COLO668 (cell line): ENCODE data around the gene ING5.

Experiments
- DNase-seq: peaks from one replicate; lab custom pipeline; 2025; ENCODE audit not compliant: unreplicated experiment; lab: John Stamatoyannopoulos, UW

Gene ING5

DNA sequence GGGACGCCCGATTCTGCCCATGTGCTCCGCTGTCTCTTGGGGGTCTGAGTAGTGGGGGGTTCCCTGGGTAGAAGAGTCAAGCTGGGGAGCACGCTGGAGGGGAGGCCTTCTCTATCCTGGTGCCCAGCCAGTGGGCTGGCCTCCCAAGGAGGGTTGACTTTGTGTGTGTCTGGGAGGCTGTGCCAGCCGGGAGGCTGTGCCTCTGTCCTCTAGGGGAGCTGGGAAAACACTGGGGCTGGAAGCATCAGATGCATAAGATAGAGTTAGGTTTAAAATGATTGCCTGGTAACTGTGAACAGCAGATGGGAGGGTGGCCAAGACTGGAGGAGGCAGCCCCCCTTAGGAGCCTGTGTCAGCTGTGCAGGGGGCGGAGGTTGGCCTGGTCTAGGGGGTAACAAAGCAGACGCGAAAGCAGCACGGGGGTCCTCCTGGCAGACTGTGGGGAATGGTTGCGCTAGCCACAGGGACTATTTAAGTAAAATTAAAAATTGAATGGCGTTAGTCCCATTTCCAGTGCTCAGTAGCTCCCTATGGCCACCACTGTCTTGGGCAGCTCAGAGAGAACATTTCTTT lies 1.3 kb downstream of the ING5 start:
- DNase-seq = peak; percentile 31

DNA sequence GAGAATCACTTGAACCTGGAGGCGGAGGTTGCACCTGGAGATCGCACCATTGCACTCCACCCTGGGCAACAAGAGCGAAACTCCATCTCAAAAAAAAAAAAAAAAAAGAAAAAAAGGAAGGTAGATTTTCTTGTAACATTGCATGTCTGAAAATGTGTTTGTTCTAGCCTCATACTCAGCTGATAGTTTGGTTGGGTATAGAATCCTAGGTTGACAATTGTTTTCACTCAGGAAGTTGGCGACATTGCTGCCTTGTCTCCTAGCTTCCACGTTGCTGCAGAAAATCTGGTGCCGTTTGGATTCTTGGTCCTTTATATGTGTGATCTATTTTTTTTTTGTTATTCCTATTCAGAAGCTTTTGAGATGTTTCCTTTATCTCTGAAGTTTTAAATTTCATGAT lies 4.7 kb downstream of the ING5 start:
- DNase-seq = no peak

DNA sequence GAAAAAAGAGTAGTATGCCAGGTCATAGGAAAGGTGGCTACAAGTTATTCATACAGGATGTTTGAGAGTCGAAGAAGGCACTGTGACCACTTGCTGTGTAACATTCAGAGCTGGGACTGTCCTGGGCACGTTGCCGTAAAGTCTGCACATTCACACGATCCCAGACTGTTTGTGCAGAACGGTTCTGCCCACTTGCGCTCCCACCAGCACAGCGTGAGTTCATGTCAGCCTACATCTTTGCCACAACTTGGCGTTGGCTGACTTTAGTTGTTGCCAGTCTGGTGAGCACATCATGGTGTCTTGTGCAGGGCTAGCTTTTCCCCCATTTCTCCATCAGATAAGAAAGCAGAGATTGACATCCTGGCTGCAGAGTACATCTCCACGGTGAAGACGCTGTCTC lies 7.0 kb downstream of the ING5 start:
- DNase-seq = no peak

DNA sequence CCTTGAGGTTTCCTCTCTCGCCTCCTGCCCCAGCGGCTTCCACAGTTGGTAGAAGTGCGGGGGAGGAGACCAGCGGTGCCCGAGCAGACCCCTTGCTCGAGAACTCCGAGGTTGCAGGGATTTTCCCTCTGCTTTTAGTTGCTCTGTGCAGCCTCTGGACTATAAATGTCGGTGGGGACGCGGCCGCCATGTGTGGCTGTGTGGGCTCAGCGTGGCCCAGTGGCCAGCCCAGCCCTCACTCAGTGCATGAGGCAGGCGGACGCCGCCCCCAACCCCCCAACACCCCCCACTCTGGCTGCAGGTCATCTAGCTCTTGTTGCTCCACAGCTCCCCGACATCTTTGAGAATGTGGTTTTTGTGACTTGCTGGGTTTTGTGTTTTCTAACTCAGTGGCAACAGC lies 17.3 kb downstream of the ING5 start:
- DNase-seq = no peak

DNA sequence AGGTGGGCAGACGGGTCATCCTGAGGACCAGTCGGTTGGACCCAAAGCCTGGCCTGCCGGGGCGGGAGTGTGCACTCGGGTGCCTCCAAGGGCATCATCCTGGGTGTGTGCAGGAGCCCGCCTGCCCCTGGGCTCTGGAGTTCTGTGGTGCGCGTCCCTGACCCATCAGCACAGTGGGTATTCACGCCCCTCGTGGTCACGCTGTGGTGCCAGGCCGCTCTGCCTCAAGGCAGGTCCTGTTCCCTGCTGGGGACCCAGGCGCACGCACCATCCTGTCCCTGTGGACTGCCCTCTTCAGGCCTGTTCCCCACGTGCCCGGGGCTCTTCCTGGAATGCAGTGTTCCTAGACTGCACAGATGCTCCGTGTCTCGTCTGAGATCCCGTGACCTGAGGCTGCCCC lies 18.3 kb downstream of the ING5 start:
- no peak for DNase-seq

DNA sequence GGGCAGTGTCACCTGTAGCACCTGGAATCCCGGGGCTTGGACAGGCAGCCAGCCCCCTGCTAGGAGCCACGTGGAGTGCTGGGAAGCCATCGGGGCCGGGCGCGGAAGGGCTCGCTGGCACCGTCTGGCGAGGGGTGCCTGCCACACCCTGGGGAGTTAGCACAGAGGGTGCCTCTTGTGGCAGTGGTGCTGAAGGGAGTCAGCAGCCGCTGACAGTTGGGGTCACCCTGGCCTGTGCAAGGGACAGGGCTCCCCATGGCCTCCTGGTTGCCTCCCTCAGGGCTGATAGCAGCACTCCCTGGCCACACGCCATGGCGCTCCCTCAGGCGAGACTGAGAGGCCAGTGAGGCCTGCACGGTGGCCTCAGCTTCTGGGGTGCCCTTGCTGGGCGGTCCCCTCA lies 18.7 kb downstream of the ING5 start:
- DNase-seq = no peak

DNA sequence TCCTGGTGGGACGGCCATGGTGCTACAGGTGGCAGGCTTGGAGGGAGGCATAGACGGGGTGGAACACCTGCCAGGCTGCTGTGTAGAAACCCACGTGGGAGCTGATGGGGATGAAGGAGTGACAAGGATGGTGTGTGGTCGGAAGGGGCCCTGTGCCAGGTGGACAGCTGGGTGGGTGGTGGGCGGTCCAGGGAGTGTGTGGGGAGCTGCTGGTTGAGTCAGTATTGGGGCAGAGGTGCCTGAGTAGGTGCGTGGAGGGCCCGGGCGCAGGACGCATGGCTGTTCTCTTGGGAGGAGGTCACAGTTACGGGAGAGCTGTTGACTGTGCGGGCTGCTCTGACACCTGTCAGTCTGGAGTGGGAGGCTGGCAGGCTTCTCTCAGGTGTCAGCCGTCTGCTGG lies 20.0 kb downstream of the ING5 start:
- DNase-seq = no peak

DNA sequence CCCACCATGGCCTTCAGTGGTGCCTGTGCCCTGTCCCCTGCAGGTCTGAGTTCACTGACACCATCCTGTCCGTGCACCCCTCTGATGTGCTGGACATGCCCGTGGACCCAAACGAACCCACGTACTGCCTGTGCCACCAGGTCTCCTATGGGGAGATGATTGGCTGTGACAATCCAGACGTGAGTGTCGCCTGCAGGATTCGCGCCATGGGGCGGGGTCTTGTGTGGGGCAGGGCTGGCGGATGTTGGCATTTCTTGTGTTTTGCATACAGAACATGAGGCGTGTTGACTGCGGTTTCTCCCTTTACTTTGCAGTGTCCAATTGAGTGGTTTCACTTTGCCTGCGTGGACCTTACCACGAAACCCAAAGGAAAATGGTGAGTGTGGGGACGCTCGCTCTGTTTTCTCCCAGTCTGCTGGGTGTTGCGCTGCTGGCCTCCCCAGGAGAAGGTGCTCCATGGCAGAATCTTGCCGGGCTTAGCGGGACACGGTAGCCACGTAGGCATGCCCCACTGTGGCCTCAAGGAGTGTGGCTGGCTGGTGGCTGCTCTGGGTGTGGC lies 21.1 kb downstream of the ING5 start:
- DNase-seq = no peak

DNA sequence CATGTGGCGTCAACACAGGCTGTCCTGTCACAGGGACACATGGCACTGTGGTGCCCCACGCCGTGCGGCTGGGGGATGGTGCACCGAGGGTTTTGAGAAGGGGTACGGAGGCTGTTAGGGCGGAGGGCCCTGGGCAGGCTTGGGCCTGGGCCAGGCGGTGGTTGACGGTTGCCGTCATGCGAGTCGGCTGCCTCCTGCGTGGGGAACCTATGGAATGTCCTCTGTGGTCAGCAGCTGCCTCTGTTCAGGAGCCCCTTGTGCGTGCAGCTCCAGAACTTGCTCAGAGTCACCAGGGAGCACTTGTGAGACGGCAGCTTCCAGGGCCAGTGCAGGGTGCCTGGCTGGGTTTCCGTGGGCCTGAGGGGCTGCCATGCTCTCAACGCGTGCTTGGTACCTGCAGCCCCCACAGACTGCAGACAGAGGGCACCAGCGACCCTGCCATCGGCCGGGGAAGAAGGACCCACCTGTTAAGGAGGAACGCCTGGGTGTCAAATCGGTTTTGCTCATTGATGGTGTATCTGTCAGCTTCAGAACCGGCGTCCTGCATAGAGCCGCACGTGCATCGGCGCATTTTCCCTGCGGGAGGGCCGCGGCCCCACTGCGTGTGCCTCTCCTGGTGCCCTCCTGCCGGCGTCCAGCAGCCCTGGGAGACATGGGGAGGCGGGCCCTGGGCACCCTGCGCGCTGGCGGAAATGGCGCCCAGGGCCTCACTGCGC lies 22.6 kb downstream of the ING5 start:
- no peak for DNase-seq

DNA sequence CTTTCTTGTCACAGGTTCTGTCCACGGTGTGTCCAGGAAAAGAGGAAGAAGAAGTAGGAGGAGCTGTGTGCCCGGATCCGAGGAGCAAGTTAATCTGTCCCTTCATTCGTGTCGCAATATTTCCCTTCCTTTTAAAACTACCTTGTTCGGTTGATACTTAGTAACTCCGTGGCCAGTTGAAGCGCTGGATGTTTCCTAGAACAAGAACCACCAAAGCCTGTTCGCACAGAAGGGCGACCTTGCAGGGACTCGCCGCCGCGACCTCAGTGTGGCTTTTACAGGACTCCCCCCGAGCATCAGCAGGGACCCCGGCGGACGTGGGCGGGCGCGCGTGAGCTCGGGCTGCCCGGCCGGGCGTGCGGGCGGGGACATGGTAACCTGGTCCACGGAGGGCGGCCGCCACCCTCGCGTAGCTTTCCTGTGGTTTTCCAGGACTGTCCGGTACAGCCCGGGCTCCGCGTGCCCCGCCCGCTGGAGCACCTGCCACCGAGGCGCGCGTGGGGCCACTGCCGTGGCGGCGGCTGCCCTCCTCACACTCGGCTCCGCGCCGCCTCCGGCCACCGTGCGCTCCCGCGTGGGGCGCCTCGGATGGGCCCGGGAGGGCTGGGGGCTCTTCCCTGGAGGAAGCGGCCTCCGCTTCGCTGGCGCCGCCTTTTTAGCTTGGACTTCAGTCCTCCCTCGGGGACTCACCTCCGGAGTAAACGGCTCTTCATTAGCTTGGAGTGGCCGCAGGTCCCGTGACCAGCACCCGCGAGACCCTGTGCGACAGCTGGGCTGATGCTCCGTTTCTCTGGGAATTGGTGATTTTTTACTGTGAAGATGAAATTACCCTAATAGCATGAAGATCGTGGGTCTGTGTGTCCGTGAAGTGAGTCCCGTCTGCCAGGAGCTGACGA lies 23.4 kb downstream of the ING5 start:
- DNase-seq = no peak

DNA sequence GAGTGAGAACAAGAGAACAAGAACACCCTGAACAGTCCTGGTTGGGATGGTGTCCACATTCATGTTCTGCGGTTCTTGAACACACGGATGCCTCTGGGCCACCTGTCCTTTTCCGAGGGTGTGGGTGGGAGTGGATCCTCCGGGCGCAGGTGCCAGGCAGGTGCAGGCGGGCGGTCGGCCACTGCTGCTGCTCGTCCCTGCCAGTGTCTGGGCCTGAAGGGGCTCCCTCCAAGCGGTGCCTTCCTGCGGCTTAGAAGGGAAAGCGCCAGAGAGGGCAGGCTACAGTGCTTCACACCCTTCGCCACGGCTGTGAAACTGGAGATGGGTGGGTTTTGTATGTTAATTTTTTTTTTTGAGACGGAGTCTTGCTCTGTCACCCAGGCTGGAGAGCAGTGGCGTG lies 24.6 kb downstream of the ING5 start:
- peak; percentile 74 for DNase-seq

DNA sequence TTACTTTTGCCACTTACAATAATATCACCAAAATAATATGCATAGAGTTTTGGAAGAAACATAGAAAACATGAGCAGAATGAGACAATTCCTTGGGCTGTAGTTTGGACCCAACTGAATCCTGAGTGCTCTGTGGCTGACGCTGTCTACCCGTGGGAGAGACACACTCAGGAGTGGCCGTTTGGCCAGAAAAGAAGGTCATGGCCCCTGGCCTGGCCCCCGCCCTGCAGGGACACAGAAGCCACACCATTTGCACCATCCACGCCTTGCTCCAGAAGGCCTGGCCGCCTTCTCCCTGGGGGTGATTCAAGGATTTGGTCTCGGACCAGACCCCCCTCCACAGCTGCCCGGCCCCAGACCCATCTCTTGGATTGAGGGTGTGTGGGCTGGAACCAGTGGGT lies 26.2 kb downstream of the ING5 start:
- DNase-seq = no peak

DNA sequence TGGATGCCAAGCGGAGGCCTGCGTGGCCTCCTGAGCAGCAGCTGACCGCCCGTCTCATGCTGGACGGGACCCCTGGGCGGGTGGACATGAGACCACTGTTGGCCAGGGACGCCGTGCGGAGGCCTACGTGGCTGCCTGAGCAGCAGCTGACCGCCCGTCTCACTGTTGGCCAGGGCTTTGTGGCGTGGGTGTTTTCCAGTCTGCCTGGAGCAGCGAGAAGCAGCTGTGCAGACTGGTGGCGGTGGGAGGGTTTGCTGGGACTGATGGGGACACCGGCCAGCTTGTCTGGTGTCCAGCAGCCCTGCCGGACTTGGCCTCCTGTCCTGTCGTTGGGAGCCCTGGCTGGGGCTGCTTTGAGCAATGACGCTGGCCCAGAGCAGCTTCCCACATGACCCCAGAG lies 26.8 kb downstream of the ING5 start:
- no peak for DNase-seq

DNA sequence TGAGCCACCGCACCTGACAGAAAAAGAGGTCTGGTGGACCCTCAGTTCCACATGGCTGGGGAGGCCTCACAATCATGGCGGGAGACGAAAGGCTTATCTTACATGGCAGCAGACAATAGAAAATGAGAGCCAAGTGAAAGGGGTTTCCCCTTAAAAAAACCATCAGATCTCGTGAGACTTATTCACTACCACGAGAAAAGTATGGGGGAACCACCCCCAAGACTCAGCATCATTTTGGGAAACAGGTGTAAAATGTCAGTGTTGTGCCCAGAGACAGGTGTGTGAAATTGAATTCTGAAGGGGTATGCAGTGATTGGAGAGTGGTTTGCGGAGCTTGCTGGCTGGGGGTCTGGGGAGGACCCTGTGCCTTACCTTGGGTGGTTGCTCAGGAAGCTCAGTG lies 28.0 kb downstream of the ING5 start:
- no peak for DNase-seq

DNA sequence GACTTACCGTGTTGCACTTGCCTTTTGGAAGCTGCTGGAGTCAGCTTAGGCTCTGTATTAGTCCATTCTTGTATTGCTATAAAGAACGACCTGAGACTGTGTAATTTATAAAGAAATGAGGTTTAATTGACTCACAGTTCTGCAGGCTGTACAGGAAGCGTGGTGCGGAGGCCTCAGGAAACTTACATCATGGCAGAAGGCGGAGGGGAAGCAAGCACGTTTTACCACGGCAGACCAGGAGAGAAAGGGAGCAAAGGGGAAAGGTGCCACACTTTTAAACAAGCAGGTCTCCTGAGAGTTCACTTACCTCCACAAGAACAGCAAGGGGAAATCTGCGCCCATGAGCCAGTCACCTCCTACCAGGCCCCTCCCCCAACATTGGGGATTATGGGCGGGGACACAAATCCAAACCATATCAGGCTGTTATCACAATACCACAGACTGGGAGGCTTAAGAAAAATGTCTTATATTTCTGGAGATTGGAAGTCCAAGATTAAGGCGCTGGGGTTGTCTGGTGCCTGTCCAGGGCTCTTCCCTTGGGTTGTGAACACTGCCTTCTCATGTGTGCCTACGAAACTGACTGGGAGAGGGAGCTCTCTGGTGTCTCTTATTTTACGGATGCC lies 28.9 kb downstream of the ING5 start:
- no peak for DNase-seq

DNA sequence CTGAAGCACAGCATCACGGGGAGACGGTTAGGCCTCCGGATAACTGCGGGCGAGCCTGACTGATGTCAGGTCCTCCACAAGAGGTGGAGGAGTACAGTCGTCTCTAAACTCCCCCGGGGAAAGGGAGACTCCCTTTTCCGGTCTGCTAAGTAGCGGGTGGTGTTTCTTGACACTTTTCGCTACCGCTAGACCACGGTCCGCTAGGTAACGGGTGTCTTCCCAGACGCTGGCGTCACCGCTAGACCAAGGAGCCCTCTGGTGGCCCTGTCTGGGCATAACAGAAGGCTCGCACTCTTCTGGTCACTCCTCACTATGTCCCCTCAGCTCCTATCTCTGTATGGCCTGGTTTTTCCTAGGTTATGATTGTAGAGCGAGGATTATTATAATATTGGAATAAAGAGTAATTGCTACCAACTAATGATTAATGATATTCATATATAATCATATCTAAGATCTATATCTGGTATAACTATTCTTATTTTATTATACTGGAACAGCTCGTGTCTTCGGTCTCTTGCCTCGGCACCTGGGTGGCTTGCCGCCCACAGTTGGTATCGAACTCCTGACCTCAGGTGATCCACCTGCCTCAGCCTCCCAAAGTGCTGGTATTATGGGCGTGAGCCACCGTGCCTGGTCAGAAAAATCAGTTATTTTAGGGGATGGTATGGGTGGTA lies 30.8 kb downstream of the ING5 start:
- peak; percentile 12 for DNase-seq

DNA sequence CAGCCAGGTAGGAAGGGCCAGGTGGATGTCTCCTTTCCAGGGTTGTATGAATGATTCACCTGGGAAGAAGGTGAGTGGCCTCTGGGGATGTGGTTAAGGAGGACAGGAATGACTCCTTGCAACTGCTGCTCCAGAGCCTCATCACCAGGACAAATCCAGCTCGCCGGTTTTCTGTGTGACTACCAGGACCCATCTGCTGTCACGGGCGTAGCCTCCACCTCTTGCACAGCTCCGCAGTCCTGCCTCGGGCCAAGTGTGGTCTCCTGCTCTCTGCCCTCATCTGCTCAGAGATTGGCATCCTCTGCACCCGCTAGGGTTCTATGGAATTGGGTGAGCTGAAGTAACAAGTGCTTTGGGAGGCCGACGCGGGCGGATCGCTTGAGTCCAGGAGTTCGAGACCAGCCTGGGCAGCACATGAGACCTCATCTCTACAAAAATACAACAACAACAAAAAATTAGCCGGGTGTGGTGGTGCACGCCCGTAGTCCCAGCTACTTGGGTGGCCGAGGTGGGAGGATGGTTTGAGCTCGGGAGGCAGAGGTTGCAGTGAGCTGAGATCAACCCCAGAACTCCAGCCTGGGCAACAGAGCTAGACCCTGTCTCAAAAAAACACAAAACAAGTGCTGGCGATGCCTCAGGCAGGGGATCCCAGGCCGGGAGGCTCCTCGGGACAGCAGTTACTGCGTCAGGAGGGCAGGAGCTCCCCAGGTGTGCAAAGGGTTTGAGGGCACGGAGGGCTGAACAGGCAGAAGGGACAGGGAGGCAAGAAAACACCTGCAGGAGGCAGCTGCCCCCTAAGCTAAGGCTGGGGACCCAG lies 31.8 kb downstream of the ING5 start:
- DNase-seq = no peak

DNA sequence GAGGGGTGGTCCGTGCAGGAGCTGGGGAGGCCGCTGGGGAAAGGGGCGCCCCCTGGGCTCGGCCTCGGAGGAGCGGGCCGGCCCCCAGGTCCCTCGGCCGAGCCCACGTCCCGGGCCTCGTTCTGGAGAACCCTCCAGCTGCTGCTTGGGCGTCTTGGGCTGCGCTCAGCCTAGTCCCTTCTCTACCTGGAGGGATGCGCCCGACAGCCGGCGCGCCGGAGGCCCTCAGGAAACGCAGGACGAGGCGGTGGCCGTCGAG lies 32.3 kb downstream of the ING5 start:
- DNase-seq = no peak

DNA sequence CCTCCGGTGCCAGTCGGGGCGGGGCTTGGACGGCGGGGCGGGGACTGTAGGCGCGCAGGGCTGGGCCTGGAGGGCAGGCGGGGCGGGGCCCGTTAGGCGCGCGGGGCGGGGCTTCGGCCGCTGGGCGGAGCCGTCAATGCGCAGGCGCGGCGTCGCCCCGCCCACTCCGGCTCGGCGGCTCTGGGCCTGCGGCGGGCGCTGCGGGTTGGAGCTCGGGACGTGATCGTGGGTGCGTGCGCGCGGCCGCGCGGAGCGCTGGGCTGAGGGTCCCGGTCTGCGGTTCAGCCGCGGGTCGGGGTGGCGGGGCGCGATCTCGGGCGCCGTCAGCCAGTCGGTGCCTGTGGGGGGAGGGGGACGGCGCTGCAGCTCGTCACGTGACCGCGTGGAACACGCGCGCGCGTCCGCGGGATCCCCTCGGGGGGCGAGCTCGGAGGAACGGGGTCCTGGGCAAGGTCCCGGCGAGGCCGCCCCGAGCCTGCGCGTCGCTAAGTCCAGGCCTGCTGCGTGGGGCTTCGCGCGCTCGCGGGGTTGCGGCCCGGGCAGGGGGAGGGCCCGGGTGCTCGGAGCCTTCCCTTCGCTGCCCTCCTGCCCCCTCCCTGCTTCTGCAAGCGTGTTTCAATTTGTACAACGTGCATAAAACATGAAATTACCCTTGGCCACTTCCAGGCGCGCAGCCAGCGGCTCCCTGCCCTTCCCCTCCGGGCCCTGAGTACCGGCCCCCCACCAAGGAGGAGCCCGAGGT lies 32.8 kb downstream of the ING5 start, which contains the start of gene D2HGDH:
D2HGDH (plus strand) TSS at position 164 of the 742 bp plus-strand sequence. CDS start 595 bp downstream, outside the sequence.
- DNase-seq = peak; percentile 96
